Endothelial cell of umbilical vein (primary cell): ENCODE measurements around the gene MVP. TPM values are rescaled to one million over a fixed set of nuclear protein-coding genes. Genes with fewer than 3 reads are reported as not detected.

Experiments
- BruUV-seq: library from RNA; stranded (reverse); fragments of 400-500 nt; replicated peaks from 2 replicates; lab custom pipeline; 2021; lab: Mats Ljungman, UMichigan
- CTCF ChIA-PET: fragments of 300-600, 350-600 bp; sonication (Branson Sonifier 250); formaldehyde crosslinking; loops from one replicate; lab custom pipeline; 2021; ENCODE audit warnings: antibody characterized with exemption, inconsistent platforms; lab: Charles Lee
- POLR2A ChIA-PET: fragments of 300-600, 350-600 bp; sonication (Branson Sonifier 250); formaldehyde crosslinking; loops from one replicate; lab custom pipeline; 2021; ENCODE audit warnings: antibody characterized with exemption, inconsistent platforms; lab: Charles Lee
- DNase-seq: peaks from one replicate; pipeline ENCODE4 v3.0.0-alpha.2; 2011; ENCODE audit warnings: low read depth, low spot score
- FAIRE-seq: peaks from 2 replicates; lab custom pipeline; 2011; peaks lifted over from hg19 to GRCh38; lab: Jason Lieb, UNC
- H2AFZ ChIP-seq: 2 replicates; pipeline ENCODE4 v1.6.0; 2012; ENCODE audit warnings: low read depth, low read length, control low read depth, inconsistent platforms
- H3K27ac ChIP-seq: 2 replicates; pipeline ENCODE4 v1.5.1; 2011; ENCODE audit warnings: low read depth, mild to moderate bottlenecking, control low read depth, low read length, moderate library complexity; ENCODE audit not compliant: insufficient read depth
- H3K27me3 ChIP-seq, 2 experiments: 2 replicates each; pipeline versions ENCODE4 v1.6.0 to v1.6.1; 2011; ENCODE audit warnings: low read length in 2 of 2, mixed read lengths in 1 of 2; ENCODE audit not compliant: control insufficient read depth in 2 of 2, insufficient read depth in 2 of 2
- H3K36me3 ChIP-seq, 2 experiments: 2 replicates in 1 of 2; 3 replicates in 1 of 2; pipeline ENCODE4 v1.5.1; 2011; ENCODE audit warnings: low read length in 2 of 2, mild to moderate bottlenecking in 1 of 2, moderate library complexity in 1 of 2; ENCODE audit not compliant: control insufficient read depth in 2 of 2, insufficient read depth in 2 of 2; ENCODE audit errors: extremely low read depth in 1 of 2
- H3K4me1 ChIP-seq: 3 replicates; pipeline ENCODE4 v1.5.1; 2011; ENCODE audit warnings: mild to moderate bottlenecking, low read length; ENCODE audit not compliant: control insufficient read depth, insufficient read depth; ENCODE audit errors: extremely low read depth
- H3K4me2 ChIP-seq: 2 replicates; pipeline ENCODE4 v1.6.1; 2011; ENCODE audit warnings: low read length, control low read depth, mixed read lengths; ENCODE audit not compliant: insufficient read depth
- H3K4me3 ChIP-seq, 3 experiments: fragments of 200-600 bp in 1 of 3; sonication (generic), shearing (Covaris generic) in 1 of 3; replicated peaks in 1 of 3; 2 replicates each; pipeline ENCODE4 v1.5.1; 2011 to 2016; ENCODE audit warnings: control low read depth in 3 of 3, low read length in 3 of 3, mild to moderate bottlenecking in 2 of 3, inconsistent platforms in 1 of 3, low read depth in 1 of 3, moderate library complexity in 1 of 3; ENCODE audit not compliant: insufficient read depth in 1 of 3
- H3K79me2 ChIP-seq: 2 replicates; pipeline ENCODE4 v1.6.0; 2012; ENCODE audit warnings: low read length, inconsistent platforms; ENCODE audit not compliant: control insufficient read depth, insufficient read depth
- H3K9ac ChIP-seq: replicated peaks from 2 replicates; pipeline ENCODE3; 2011; ENCODE audit warnings: low read length, control low read depth; ENCODE audit not compliant: insufficient read depth; ENCODE audit errors: extremely low read depth
- H3K9me1 ChIP-seq: replicated peaks from 3 replicates; pipeline ENCODE4 v1.6.0; 2011; ENCODE audit warnings: mild to moderate bottlenecking, low read length; ENCODE audit not compliant: control insufficient read depth, insufficient read depth; ENCODE audit errors: extremely low read depth
- H3K9me3 ChIP-seq: replicated peaks from 2 replicates; pipeline ENCODE4 v1.5.1; 2012; ENCODE audit warnings: low read length, inconsistent platforms; ENCODE audit not compliant: control insufficient read depth, insufficient read depth
- H4K20me1 ChIP-seq: replicated peaks from 2 replicates; pipeline ENCODE3; 2011; ENCODE audit warnings: mild to moderate bottlenecking, low read length; ENCODE audit not compliant: control insufficient read depth, insufficient read depth; ENCODE audit errors: extremely low read depth
- EZH2 ChIP-seq: IDR thresholded peaks from 2 replicates; pipeline ENCODE4 v1.6.1; 2012; ENCODE audit warnings: borderline replicate concordance, low read depth, mild to moderate bottlenecking, moderate library complexity, low read length, inconsistent platforms; ENCODE audit not compliant: severe bottlenecking
- FOS ChIP-seq: IDR thresholded peaks from 2 replicates; pipeline ENCODE4 v1.6.1; 2011; ENCODE audit warnings: mild to moderate bottlenecking, low read length, moderate library complexity, borderline replicate concordance; ENCODE audit not compliant: insufficient read depth
- GATA2 ChIP-seq: IDR thresholded peaks from 2 replicates; pipeline ENCODE4 v1.7.0; 2011; ENCODE audit warnings: low read depth, mild to moderate bottlenecking, moderate library complexity, mixed read lengths, low read length; ENCODE audit not compliant: insufficient read length, insufficient read depth
- JUN ChIP-seq: IDR thresholded peaks from 2 replicates; pipeline ENCODE4 v1.6.1; 2011; ENCODE audit warnings: borderline replicate concordance, low read depth; ENCODE audit not compliant: insufficient read length, insufficient read depth
- MYC ChIP-seq: IDR thresholded peaks from one replicate; pipeline ENCODE4 v1.6.1; 2011; ENCODE audit warnings: mild to moderate bottlenecking, low read depth, low read length
- POLR2A ChIP-seq: IDR thresholded peaks from 2 replicates; pipeline ENCODE4 v1.6.1; 2012; ENCODE audit warnings: low read depth, mild to moderate bottlenecking, control low read depth, low read length
- POLR2AphosphoS5 ChIP-seq: IDR thresholded peaks from 2 replicates; pipeline ENCODE4 v1.6.1; 2012; ENCODE audit warnings: low read depth, mild to moderate bottlenecking, control low read depth, low read length, moderate library complexity; ENCODE audit not compliant: insufficient read depth
- dilution Hi-C: fragments of 300-500 bp; cut with MboI; formaldehyde crosslinking; loops from one replicate; pipeline ENCODE4 v1.15.0; 2019; ENCODE audit warnings: low sequenced_read_pairs; ENCODE audit not compliant: extremely low pct_ligation_motif_present
- intact Hi-C: fragments of 100-400 bp; cut with micrococcal nuclease; formaldehyde crosslinking; loops from one replicate; pipeline ENCODE4 v1.10.0; 2022
- polyA plus RNA-seq, 4 experiments: library from polyadenylated mRNA; depleted of rRNA in 3 of 4; stranded (reverse) in 3 of 4; unstranded in 1 of 4; fragments of >200 nt; gene quantifications; 2 replicates each; pipeline versions ENCODE4 v1.2.1 to v1.2.3, GENCODE V29; 2011 to 2012; ENCODE audit warnings: missing spikeins in 1 of 4
- total RNA-seq: library from RNA; stranded (reverse); gene quantifications from 2 replicates; pipeline ENCODE4 v1.2.3, GENCODE V29; 2021
- TF ChIP-seq, protein P1 (sequence below): IDR thresholded peaks from 2 replicates; pipeline ENCODE4 v1.6.1; 2011; ENCODE audit not compliant: insufficient read depth, insufficient read length
- TF ChIP-seq, protein P2 (sequence below), 2 donors: IDR thresholded peaks; 1 replicate in 1 of 2; 2 replicates in 1 of 2; pipeline ENCODE4 v1.5.1; 2011; ENCODE audit warnings: low read length in 2 of 2, mild to moderate bottlenecking in 2 of 2, moderate library complexity in 2 of 2, control low read depth in 1 of 2, inconsistent platforms in 1 of 2, low read depth in 1 of 2; ENCODE audit not compliant: insufficient read depth in 1 of 2; ENCODE audit errors: extremely low read depth in 1 of 2

Gene MVP
- total and polyA plus RNA-seq, 2 donors (not counting 3 experiments of a cell fraction or from before 2014, with no cell fraction given): 49.8 to 118 TPM

DNA sequence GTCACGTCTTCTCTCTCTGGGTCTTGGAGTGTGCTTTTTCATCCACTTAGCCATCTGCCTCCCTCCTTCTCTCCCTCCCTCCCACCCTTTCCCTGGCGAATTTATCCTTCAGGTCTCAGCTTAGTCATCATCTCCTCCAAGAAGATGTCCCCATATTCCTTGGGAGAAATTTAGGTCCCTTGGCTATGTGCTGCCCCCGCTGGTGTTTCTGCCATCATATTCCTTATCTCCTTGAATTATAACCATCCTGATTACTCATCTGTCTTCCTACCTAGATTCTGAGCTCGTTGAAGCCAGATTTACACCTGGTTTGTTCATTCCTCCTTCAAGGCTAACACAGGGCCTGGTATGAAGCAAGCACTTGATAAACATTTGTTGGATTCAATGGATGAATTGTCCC lies 74.1 kb downstream of the MVP start:
- TF ChIP-seq POLR2A (no peak), EZH2 (no peak), JUN (no peak), POLR2AphosphoS5 (no peak), GATA2 (no peak), MYC (no peak), FOS (no peak)
- TF ChIP-seq, protein P1, sequence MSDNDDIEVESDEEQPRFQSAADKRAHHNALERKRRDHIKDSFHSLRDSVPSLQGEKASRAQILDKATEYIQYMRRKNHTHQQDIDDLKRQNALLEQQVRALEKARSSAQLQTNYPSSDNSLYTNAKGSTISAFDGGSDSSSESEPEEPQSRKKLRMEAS: no peak
- TF ChIP-seq, protein P2, sequence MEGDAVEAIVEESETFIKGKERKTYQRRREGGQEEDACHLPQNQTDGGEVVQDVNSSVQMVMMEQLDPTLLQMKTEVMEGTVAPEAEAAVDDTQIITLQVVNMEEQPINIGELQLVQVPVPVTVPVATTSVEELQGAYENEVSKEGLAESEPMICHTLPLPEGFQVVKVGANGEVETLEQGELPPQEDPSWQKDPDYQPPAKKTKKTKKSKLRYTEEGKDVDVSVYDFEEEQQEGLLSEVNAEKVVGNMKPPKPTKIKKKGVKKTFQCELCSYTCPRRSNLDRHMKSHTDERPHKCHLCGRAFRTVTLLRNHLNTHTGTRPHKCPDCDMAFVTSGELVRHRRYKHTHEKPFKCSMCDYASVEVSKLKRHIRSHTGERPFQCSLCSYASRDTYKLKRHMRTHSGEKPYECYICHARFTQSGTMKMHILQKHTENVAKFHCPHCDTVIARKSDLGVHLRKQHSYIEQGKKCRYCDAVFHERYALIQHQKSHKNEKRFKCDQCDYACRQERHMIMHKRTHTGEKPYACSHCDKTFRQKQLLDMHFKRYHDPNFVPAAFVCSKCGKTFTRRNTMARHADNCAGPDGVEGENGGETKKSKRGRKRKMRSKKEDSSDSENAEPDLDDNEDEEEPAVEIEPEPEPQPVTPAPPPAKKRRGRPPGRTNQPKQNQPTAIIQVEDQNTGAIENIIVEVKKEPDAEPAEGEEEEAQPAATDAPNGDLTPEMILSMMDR (IDR thresholded peaks at IDR 0.05; ENCODE audit: extremely low read depth in 1 of 2, insufficient read depth in 1 of 2, low read depth in 1 of 2, low read length in 2 of 2): no peak
- Histone ChIP-seq H3K4me3 (no peak overlapping the region), H3K36me3 (no peaks in the 10 kb centered on the region), H3K9me3 (no peaks in the 10 kb centered on the region), H3K4me2 (no peak overlapping the region), H3K79me2 (no peaks in the 10 kb centered on the region), H4K20me1 (no peaks in the 10 kb centered on the region), H3K27me3 (peaks cover 5 to 8% of the 10 kb centered on the region in 2 experiments), H3K4me1 (no peaks in the 10 kb centered on the region), H3K9me1 (no peaks in the 10 kb centered on the region), H3K9ac (no peak overlapping the region), H2AFZ (no peak overlapping the region), H3K27ac (no peak overlapping the region)
- dilution Hi-C loops (no loop called here), intact Hi-C loops (no loop called here)
- no TSS peak for BruUV-seq
- no peak for FAIRE-seq
- ChIA-PET CTCF (interaction anchor here (0.6 to 1.4 kb wide), 2 partner anchors 39 to 46 kb away, joined by 3 read pairs; no protein-coding TSS in a partner anchor), POLR2A (no interaction called here)
- no peak for DNase-seq
